NCI-H2227 (cell line): ENCODE data around the gene SFPQ.
"Not testable (repeated sequence)": the region's sequence is repeated elsewhere in the genome, so short reads cannot be mapped to it uniquely, and the experiment has no call there.

Experiments used
- DNase-seq: peaks from one replicate; lab custom pipeline; 2025; ENCODE audit not compliant: unreplicated experiment; lab: John Stamatoyannopoulos, UW

Gene SFPQ, protein sequence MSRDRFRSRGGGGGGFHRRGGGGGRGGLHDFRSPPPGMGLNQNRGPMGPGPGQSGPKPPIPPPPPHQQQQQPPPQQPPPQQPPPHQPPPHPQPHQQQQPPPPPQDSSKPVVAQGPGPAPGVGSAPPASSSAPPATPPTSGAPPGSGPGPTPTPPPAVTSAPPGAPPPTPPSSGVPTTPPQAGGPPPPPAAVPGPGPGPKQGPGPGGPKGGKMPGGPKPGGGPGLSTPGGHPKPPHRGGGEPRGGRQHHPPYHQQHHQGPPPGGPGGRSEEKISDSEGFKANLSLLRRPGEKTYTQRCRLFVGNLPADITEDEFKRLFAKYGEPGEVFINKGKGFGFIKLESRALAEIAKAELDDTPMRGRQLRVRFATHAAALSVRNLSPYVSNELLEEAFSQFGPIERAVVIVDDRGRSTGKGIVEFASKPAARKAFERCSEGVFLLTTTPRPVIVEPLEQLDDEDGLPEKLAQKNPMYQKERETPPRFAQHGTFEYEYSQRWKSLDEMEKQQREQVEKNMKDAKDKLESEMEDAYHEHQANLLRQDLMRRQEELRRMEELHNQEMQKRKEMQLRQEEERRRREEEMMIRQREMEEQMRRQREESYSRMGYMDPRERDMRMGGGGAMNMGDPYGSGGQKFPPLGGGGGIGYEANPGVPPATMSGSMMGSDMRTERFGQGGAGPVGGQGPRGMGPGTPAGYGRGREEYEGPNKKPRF

GRCh38 chr1:35192853-35193664 is at the start of gene SFPQ:
SFPQ (minus strand) TSS chr1:35193145; CDS start chr1:35193049, 96 bp downstream.
- DNase-seq, result peak; percentile 98

DNA sequence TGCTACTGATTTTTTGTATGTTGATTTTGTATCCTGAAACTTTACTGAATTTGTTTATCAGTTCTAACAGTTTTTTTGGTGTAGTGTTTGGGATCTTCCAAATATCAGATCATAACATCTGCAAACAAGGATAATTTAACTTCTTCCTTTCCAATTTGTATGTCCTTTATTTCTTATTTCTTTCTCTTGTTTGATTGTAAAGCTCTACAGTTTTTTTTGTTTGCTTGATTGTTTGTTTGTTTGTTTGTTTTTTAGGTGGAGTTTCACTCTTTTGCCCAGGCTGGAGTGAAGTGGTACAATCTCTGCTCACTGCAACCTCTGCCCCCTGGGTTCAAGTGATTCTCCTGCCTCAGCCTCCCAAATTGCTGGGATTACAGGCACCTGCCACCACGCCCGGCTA is 43.8 kb upstream of the SFPQ start:
- not testable (repeated sequence) for DNase-seq

- DNase-seq, result no peak
Measured at GRCh38 chr1:35231287-35231686, 38.3 kb upstream of the SFPQ start.

DNA sequence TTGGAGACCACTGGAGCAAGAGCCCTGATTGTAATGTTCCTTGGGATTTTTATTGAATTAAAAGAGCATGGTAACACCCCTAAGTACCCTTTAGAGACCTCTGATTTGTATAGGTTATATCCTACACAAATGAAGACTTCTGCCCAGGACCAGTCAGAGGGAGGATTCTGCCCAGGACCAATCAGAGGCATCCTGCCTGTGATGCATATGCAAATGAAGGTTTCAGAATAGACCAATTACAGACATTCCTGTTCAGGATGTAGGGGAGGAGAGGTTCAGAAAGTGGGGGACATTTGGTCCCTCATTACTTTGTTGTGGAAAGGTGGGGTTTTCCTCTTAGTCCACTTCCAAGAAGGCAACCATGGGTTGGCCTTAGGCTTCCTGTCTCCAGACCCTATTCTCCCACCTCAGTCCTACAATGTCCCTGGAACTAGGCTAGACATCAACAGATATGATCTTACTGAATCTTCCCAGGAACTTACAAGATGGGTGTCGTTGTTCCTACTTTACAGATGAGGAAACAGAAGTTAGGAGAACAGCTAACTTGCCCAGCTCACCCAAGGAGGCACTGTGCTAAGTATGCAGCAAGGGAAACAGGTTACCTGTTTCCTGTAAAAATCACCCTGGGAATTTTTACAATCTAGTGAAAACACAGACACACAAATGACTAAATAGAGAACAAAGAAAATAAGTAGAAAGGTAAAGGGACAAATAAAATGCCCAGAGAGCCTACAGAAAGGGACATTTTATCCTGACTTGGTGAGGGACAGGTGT is 36.8 kb upstream of the SFPQ start:
- no peak for DNase-seq

DNA sequence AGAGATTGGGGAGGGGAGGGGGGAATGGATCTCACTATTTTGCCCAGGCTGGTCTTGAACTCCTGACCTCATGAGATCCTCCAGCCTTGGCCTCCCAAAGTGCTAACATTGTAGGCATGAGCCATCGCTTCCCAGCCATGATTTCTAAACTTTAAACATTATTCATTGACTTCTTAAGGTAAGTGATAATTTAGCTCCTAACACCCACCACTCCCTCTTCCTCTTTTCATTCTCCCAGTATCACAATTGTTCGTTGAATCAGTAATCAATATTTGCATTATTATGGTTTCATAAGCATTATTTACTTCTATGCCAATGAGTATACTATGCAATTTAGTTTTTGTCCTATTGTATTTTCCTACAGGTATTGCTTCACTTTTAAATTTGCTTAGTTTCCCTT is 33.6 kb upstream of the SFPQ start:
- no peak for DNase-seq

GRCh38 chr1:35223084-35223630 is 30.2 kb upstream of the SFPQ start:
- no peak for DNase-seq

DNA sequence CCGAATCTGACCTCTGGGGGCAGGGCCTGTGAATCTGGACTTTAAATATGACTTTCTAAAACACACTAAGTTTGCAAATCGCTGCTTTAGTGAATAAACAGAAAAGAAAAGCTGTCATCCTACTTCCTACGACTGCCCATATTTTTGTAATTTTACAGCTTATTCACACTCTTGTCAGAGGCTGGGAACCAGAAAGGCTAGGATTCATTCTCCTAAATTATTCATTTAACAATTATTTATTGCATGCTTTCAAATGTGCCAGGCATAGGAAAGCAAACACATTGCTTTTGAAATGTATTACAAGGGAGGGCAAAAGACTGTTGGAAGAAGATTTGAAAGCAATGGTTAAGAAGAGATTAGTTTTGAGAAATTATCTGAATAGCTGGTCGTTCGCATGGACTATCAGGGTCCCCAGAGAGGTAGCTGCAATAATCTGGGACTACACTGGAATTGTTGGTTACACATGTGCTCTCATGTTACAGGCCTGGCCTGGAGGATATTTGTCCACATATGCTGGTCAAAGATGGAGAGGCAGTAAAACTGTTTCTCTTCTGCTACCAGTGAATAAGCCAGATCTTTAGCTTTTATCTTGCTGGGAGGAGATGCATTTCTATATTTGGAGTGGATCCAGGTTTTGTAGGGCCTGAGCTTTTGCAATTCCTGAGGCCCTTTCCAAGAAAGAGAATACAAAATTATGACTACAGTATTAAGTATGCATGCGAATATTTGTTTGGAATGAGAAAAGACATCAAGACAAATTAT is 29.6 kb upstream of the SFPQ start:
- DNase-seq, result no peak

GRCh38 chr1:35220976-35221375 is 28.0 kb upstream of the SFPQ start:
- peak; percentile 29 for DNase-seq

- no peak for DNase-seq
Measured at GRCh38 chr1:35215346-35215745, 22.4 kb upstream of the SFPQ start.

DNA sequence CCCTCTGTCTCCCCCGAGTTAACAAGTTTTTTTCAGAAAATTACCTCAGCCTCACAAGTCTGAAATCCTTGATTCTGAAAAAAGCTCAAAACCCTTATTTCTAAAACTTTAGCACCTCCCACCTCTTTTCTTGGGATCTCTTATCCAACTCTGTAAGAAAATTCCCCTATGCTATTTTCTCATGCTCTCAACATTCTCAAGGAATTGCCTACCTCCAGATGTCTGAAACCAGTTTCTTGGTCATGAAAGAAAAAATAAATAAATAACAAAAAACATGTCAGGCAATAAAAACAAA is 18.1 kb upstream of the SFPQ start:
- DNase-seq, result no peak

- DNase-seq, result peak; percentile 73
Measured at GRCh38 chr1:35210321-35211119, 17.6 kb upstream of the SFPQ start.

DNA sequence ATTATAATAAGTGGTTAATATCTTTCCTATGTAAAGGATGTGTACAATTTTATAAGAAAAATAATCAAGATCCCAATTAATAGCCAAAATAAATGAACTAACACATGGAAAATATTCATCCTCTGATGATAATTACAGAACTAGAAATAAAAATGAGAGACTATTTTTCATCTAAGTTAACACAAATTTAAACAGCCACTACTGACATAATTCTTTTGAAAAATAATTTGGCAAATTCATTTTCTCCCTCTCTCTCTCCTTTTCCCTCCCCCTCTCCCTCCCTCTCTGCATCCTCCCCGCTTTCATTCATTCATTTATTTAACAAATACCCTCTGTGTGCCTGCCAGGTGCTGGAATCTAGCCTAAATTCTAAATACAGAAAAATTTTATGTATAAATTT is 10.3 kb upstream of the SFPQ start:
- DNase-seq, result no peak

- peak; percentile 92 for DNase-seq
Measured at GRCh38 chr1:35202048-35202719, 9.2 kb upstream of the SFPQ start.

- DNase-seq, result no peak
Measured at GRCh38 chr1:35201631-35202030, 8.7 kb upstream of the SFPQ start.

DNA sequence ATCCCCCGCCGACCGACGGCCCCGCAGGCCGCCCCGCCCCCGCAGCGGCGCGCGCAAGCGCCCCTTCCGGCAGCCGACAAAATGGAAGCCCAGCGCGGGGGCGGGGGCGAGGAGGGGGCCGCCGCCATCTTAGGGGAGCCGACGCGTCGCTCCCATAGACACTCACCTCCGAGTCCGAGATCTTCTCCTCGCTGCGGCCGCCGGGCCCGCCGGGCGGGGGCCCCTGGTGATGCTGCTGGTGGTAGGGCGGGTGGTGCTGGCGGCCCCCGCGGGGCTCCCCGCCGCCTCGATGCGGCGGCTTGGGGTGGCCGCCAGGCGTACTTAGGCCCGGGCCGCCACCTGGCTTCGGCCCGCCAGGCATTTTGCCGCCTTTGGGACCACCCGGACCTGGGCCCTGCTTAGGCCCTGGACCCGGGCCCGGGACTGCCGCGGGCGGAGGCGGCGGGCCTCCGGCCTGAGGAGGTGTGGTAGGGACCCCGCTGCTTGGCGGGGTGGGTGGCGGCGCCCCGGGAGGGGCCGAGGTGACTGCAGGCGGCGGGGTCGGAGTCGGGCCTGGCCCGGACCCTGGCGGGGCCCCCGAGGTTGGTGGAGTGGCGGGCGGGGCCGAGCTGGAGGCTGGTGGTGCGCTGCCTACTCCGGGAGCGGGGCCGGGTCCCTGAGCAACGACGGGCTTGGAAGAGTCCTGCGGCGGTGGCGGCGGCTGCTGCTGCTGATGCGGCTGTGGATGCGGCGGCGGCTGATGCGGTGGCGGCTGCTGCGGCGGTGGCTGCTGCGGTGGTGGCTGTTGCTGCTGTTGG is 691 bp downstream of the SFPQ start:
- DNase-seq, result peak; percentile 92

DNA sequence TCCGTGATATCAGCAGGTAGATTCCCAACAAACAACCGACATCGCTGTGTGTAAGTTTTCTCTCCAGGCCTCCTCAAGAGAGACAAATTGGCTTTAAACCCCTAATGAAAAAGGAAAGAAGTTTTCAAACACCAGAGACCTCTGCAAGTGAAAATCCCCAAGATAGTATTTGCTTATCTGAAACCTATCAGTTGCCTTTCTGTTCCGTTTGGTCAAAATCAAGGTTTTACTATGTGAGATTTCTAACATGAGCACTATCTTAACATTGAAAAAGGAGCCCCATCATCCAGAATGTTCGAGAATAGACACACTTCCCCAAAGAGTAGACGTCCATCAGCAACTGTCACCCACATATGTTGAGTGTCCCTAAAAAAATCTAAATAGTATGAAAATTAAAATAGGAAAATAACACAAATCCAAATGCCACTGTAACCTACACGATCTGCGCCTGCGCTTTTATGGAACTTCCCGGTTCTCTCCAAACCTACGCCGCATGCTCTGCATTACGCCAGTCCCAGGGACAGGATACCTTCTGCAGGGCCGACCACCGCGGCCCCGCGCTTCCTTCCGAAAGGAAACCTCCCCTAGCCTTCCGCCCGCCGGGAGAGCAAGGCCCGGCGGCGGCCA is 1.4 kb downstream of the SFPQ start:
- no peak for DNase-seq

GRCh38 chr1:35190784-35191183 is 2.2 kb downstream of the SFPQ start:
- no peak for DNase-seq
